Ovary (tissue), 3 donors: ENCODE results near the gene DTX1.

Experiments used
- POLR2A ChIP-seq: fragments of 450-650 bp; IDR thresholded peaks from one replicate; pipeline ENCODE4 v1.6.1; 2017; ENCODE audit warnings: antibody characterized with exemption, mild to moderate bottlenecking, moderate library complexity
- TF ChIP-seq, protein P1 (sequence below), 3 donors: fragments of 450-650 bp in 2 of 3; fragments of 200-600 bp in 1 of 3; IDR thresholded peaks; one replicate each; pipeline versions ENCODE4 v1.5.1 to v1.8.0; 2016 to 2022; ENCODE audit warnings: antibody characterized with exemption in 3 of 3, mild to moderate bottlenecking in 1 of 3
- donor health status: DM: no; HTN: no; CAD: no.

DNA sequence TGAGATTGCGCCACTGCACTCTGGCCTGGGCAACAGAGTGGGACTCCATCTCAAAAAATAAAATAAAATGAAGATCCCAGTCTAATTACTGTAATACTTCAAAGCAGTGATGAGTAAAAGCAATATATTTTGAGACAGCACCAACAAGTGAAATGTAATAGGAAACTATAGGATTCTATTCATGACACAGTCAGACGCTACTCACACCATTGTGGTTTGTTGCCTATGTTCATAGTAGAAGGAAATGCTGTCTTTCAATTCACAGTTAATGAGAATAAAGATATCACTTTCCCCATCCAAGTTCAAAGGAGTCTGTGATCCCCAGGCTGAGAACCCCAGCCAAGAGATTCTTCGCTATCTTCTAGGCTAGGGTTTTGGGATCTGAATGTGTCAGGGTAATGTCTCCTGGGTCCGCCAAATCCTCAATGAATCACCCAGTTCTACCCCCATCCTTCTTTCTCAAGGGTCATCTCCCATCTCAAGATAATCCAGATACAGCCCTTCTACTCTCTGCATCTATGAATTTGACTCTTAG is 16.6 kb upstream of the DTX1 start:
- TF ChIP-seq, protein P1, sequence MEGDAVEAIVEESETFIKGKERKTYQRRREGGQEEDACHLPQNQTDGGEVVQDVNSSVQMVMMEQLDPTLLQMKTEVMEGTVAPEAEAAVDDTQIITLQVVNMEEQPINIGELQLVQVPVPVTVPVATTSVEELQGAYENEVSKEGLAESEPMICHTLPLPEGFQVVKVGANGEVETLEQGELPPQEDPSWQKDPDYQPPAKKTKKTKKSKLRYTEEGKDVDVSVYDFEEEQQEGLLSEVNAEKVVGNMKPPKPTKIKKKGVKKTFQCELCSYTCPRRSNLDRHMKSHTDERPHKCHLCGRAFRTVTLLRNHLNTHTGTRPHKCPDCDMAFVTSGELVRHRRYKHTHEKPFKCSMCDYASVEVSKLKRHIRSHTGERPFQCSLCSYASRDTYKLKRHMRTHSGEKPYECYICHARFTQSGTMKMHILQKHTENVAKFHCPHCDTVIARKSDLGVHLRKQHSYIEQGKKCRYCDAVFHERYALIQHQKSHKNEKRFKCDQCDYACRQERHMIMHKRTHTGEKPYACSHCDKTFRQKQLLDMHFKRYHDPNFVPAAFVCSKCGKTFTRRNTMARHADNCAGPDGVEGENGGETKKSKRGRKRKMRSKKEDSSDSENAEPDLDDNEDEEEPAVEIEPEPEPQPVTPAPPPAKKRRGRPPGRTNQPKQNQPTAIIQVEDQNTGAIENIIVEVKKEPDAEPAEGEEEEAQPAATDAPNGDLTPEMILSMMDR (IDR thresholded peaks at IDR 0.05): no peak
- no peak for TF ChIP-seq POLR2A
